NCI-H2227 (cell line): ENCODE results near the gene SESTD1.
A peak's percentile ranks its signal among the peaks of the same experiment; 100 is the strongest.
"Not testable (repeated sequence)": the region's sequence is repeated elsewhere in the genome, so short reads cannot be mapped to it uniquely, and the experiment has no call there.

Source experiments
- DNase-seq: peaks from one replicate; lab custom pipeline; 2025; ENCODE audit not compliant: unreplicated experiment; lab: John Stamatoyannopoulos, UW

Gene SESTD1

GRCh38 chr2:179239838-179240237 is 24.8 kb downstream of the SESTD1 start:
- no peak for DNase-seq

GRCh38 chr2:179239195-179239594 is 25.4 kb downstream of the SESTD1 start:
- no peak for DNase-seq

- DNase-seq: no peak
Observed at GRCh38 chr2:179238027-179238426, 26.6 kb downstream of the SESTD1 start.

- no peak for DNase-seq
Observed at GRCh38 chr2:179237209-179237946, 27.3 kb downstream of the SESTD1 start.

- peak; percentile 23 for DNase-seq
Observed at GRCh38 chr2:179235463-179236108, 29.0 kb downstream of the SESTD1 start.

- DNase-seq: no peak
Observed at GRCh38 chr2:179234658-179235240, 29.9 kb downstream of the SESTD1 start.

- DNase-seq: no peak
Observed at GRCh38 chr2:179233626-179234430, 30.8 kb downstream of the SESTD1 start.

GRCh38 chr2:179233083-179233490 is 31.5 kb downstream of the SESTD1 start:
- no peak for DNase-seq

- no peak for DNase-seq
Observed at GRCh38 chr2:179226961-179227259, 37.7 kb downstream of the SESTD1 start.

- DNase-seq: peak; percentile 76
Observed at GRCh38 chr2:179226203-179226960, 38.2 kb downstream of the SESTD1 start.

GRCh38 chr2:179224361-179224760 is 40.3 kb downstream of the SESTD1 start:
- no peak for DNase-seq

GRCh38 chr2:179222076-179222475 is 42.6 kb downstream of the SESTD1 start:
- DNase-seq: no peak

- peak; percentile 81 for DNase-seq
Observed at GRCh38 chr2:179218848-179219594, 45.6 kb downstream of the SESTD1 start.

GRCh38 chr2:179214671-179215070 is 50.0 kb downstream of the SESTD1 start:
- DNase-seq: not testable (repeated sequence)

- DNase-seq: no peak
Observed at GRCh38 chr2:179211355-179211754, 53.3 kb downstream of the SESTD1 start.

GRCh38 chr2:179208277-179208676 is 56.4 kb downstream of the SESTD1 start:
- not testable (repeated sequence) for DNase-seq

GRCh38 chr2:179207047-179207446 is 57.6 kb downstream of the SESTD1 start:
- DNase-seq: no peak

GRCh38 chr2:179201869-179202268 is 62.8 kb downstream of the SESTD1 start:
- DNase-seq: peak; percentile 29

- DNase-seq: not testable (repeated sequence)
Observed at GRCh38 chr2:179195926-179196590, 68.6 kb downstream of the SESTD1 start.

- no peak for DNase-seq
Observed at GRCh38 chr2:179195141-179195540, 69.5 kb downstream of the SESTD1 start.
